H1 (cell line): ENCODE data around the gene IFT122. TPM values are rescaled to one million over a fixed set of nuclear protein-coding genes. Genes with fewer than 3 reads are reported as not detected.

Source experiments
- CTCF ChIA-PET: fragments of 300-600 bp; sonication (Branson Sonifier 250); formaldehyde crosslinking; loops from one replicate; lab custom pipeline; 2021; ENCODE audit not compliant: partially characterized antibody; lab: Charles Lee
- POLR2A ChIA-PET: fragments of 300-600 bp; sonication (Branson Sonifier 250); formaldehyde crosslinking; loops from one replicate; lab custom pipeline; 2021; ENCODE audit warnings: inconsistent platforms; ENCODE audit not compliant: partially characterized antibody; lab: Charles Lee
- DNase-seq, 2 experiments: peaks; one replicate each; pipeline versions ENCODE4 v3.0.0 to v3.0.0-alpha.2; 2010 to 2022; ENCODE audit warnings: low spot score in 2 of 2, low read depth in 1 of 2, mixed read lengths in 1 of 2
- FAIRE-seq: peaks from 2 replicates; lab custom pipeline; 2011; peaks lifted over from hg19 to GRCh38; lab: Jason Lieb, UNC
- H2AFZ ChIP-seq: 2 replicates; pipeline ENCODE4 v1.8.1; 2012; ENCODE audit warnings: low read length, inconsistent platforms
- H2AK5ac ChIP-seq: 2 replicates; pipeline ENCODE4 v1.6.1; 2013; ENCODE audit warnings: low read depth, low read length
- H2BK120ac ChIP-seq: replicated peaks from 2 replicates; pipeline ENCODE3; 2013; ENCODE audit warnings: low read depth, low read length, inconsistent platforms
- H2BK12ac ChIP-seq: 2 replicates; pipeline ENCODE4 v1.6.1; 2013; ENCODE audit warnings: low read depth, low read length
- H2BK15ac ChIP-seq: 2 replicates; pipeline ENCODE4 v1.6.1; 2013; ENCODE audit warnings: low read length
- H2BK20ac ChIP-seq: 2 replicates; pipeline ENCODE4 v1.6.1; 2013; ENCODE audit warnings: low read length
- H2BK5ac ChIP-seq: 2 replicates; pipeline ENCODE4 v1.6.1; 2013; ENCODE audit warnings: low read depth, low read length
- H3K14ac ChIP-seq: 2 replicates; pipeline ENCODE4 v1.6.1; 2013; ENCODE audit warnings: inconsistent platforms; ENCODE audit not compliant: insufficient read length
- H3K18ac ChIP-seq: 2 replicates; pipeline ENCODE4 v1.6.1; 2013; ENCODE audit warnings: low read length; ENCODE audit errors: extremely low read depth
- H3K23ac ChIP-seq: 2 replicates; pipeline ENCODE4 v1.6.1; 2013; ENCODE audit warnings: inconsistent platforms; ENCODE audit not compliant: insufficient read length
- H3K23me2 ChIP-seq: 2 replicates; pipeline ENCODE4 v1.6.1; 2013; ENCODE audit warnings: low read depth, low read length
- H3K27ac ChIP-seq: 2 replicates; pipeline ENCODE4 v1.6.1; 2011; ENCODE audit warnings: low read depth, low read length, inconsistent platforms
- H3K27me3 ChIP-seq, 4 experiments: replicated peaks in 1 of 4; 1 replicate in 1 of 4; 2 replicates in 3 of 4; pipeline versions ENCODE4 v1.6.1 to v1.8.1; 2011 to 2013; ENCODE audit warnings: low read length in 3 of 4, mild to moderate bottlenecking in 3 of 4, inconsistent platforms in 2 of 4, mixed read lengths in 2 of 4, moderate library complexity in 1 of 4; ENCODE audit not compliant: control insufficient read depth in 3 of 4, insufficient read depth in 3 of 4; ENCODE audit errors: extremely low read depth in 1 of 4
- H3K36me3 ChIP-seq, 4 experiments: 2 replicates each; pipeline versions ENCODE4 v1.6.1 to v1.8.1; 2011 to 2013; ENCODE audit warnings: mild to moderate bottlenecking in 4 of 4, low read length in 3 of 4, moderate library complexity in 2 of 4, control low read depth in 1 of 4, inconsistent platforms in 1 of 4; ENCODE audit not compliant: insufficient read depth in 4 of 4, control insufficient read depth in 2 of 4
- H3K4ac ChIP-seq: replicated peaks from 2 replicates; pipeline ENCODE3; 2013; ENCODE audit warnings: low read length, low read depth, mixed read lengths, inconsistent platforms; ENCODE audit not compliant: insufficient read length
- H3K4me1 ChIP-seq, 4 experiments: replicated peaks in 1 of 4; 1 replicate in 1 of 4; 2 replicates in 3 of 4; pipeline versions ENCODE4 v1.6.1 to v1.8.1; 2011 to 2013; ENCODE audit warnings: low read length in 3 of 4, inconsistent platforms in 2 of 4, mixed read lengths in 1 of 4; ENCODE audit not compliant: insufficient read depth in 4 of 4, control insufficient read depth in 3 of 4
- H3K4me2 ChIP-seq, 2 experiments: 2 replicates each; pipeline versions ENCODE4 v1.6.1 to v1.8.1; 2011 to 2013; ENCODE audit warnings: low read depth in 2 of 2, low read length in 2 of 2, control low read depth in 1 of 2, inconsistent platforms in 1 of 2, mild to moderate bottlenecking in 1 of 2; ENCODE audit not compliant: insufficient read depth in 1 of 2
- H3K4me3 ChIP-seq, 4 experiments: fragments of 200-600, 300-600 bp in 1 of 4; sonication (generic), shearing (Covaris generic), sonication (Bioruptor Twin) in 1 of 4; 2 replicates each; pipeline versions ENCODE4 v1.5.1 to v1.8.1; 2011 to 2016; ENCODE audit warnings: low read length in 4 of 4, low read depth in 3 of 4, control low read depth in 2 of 4, inconsistent platforms in 2 of 4, mild to moderate bottlenecking in 2 of 4, mixed read lengths in 1 of 4, moderate library complexity in 1 of 4; ENCODE audit not compliant: insufficient read depth in 2 of 4; ENCODE audit errors: extremely low read depth in 1 of 4
- H3K56ac ChIP-seq: replicated peaks from 2 replicates; pipeline ENCODE3; 2013; ENCODE audit warnings: low read depth, mild to moderate bottlenecking, mixed read lengths, low read length, inconsistent platforms; ENCODE audit not compliant: insufficient read length
- H3K79me1 ChIP-seq: 2 replicates; pipeline ENCODE4 v1.6.1; 2013; ENCODE audit warnings: low read depth, low read length, control low read depth
- H3K79me2 ChIP-seq, 2 experiments: 2 replicates each; pipeline versions ENCODE4 v1.6.1 to v1.8.1; 2012 to 2013; ENCODE audit warnings: low read length in 2 of 2, mild to moderate bottlenecking in 2 of 2, inconsistent platforms in 1 of 2; ENCODE audit not compliant: insufficient read depth in 2 of 2, control insufficient read depth in 1 of 2
- H3K9ac ChIP-seq, 4 experiments: replicated peaks in 1 of 4; 1 replicate in 1 of 4; 2 replicates in 3 of 4; pipeline versions ENCODE4 v1.6.1 to v1.8.1; 2011 to 2013; ENCODE audit warnings: low read depth in 3 of 4, low read length in 3 of 4, control low read depth in 2 of 4, mild to moderate bottlenecking in 2 of 4, moderate library complexity in 2 of 4, inconsistent platforms in 1 of 4; ENCODE audit errors: extremely low read depth in 1 of 4
- H3K9me3 ChIP-seq, 2 experiments: 2 replicates each; pipeline versions ENCODE4 v1.6.1 to v1.8.1; 2012 to 2013; ENCODE audit warnings: mild to moderate bottlenecking in 2 of 2, moderate library complexity in 2 of 2, control low read depth in 1 of 2, inconsistent platforms in 1 of 2, low read depth in 1 of 2, low read length in 1 of 2, mixed read lengths in 1 of 2; ENCODE audit not compliant: insufficient read depth in 2 of 2
- H4K20me1 ChIP-seq, 2 experiments: replicated peaks in 1 of 2; 2 replicates each; pipeline versions ENCODE3 to v1.8.1; 2011 to 2013; ENCODE audit warnings: inconsistent platforms in 2 of 2, low read length in 2 of 2, mild to moderate bottlenecking in 1 of 2; ENCODE audit not compliant: insufficient read depth in 2 of 2, control insufficient read depth in 1 of 2
- H4K5ac ChIP-seq: 2 replicates; pipeline ENCODE4 v1.6.1; 2013; ENCODE audit warnings: low read length, low read depth, mixed read lengths, inconsistent platforms; ENCODE audit not compliant: insufficient read length
- H4K8ac ChIP-seq: 2 replicates; pipeline ENCODE4 v1.8.0; 2013; ENCODE audit warnings: mild to moderate bottlenecking, moderate library complexity, low read length, inconsistent platforms; ENCODE audit not compliant: insufficient read depth; ENCODE audit errors: extremely low read depth
- H4K91ac ChIP-seq: replicated peaks from 2 replicates; pipeline ENCODE3; 2013; ENCODE audit warnings: low read length, mixed read lengths, inconsistent platforms; ENCODE audit not compliant: insufficient read length
- BACH1 ChIP-seq: IDR thresholded peaks from 2 replicates; pipeline ENCODE4 v1.6.1; 2012; ENCODE audit warnings: low read length, improper control_type of control experiment
- CBX8 ChIP-seq: fragments of 300-800, 300-1000 bp; sonication (generic); IDR thresholded peaks from 2 replicates; pipeline ENCODE4 v1.7.1; 2016; ENCODE audit warnings: low read depth, low read length, borderline replicate concordance
- CHD2 ChIP-seq: IDR thresholded peaks from 2 replicates; pipeline ENCODE4 v1.6.1; 2012; ENCODE audit warnings: low read length, improper control_type of control experiment
- EGR1 ChIP-seq: IDR thresholded peaks from 2 replicates; pipeline ENCODE4 v1.6.1; 2011; ENCODE audit warnings: low read depth, low read length, borderline replicate concordance
- EZH2 ChIP-seq: fragments of 200-600 bp; sonication (generic); IDR thresholded peaks from 2 replicates; pipeline ENCODE4 v1.7.1; 2012; ENCODE audit warnings: low read depth, mild to moderate bottlenecking, moderate library complexity, low read length, inconsistent platforms; ENCODE audit not compliant: severe bottlenecking
- GABPA ChIP-seq: IDR thresholded peaks from 2 replicates; pipeline ENCODE4 v1.6.1; 2011; ENCODE audit warnings: mild to moderate bottlenecking, low read length, moderate library complexity, borderline replicate concordance; ENCODE audit not compliant: insufficient read depth
- PHF8 ChIP-seq: fragments of 200-600 bp; sonication (generic); conservative IDR thresholded peaks from 2 replicates; pipeline ENCODE4 v1.7.1; 2012; ENCODE audit warnings: low read depth, mild to moderate bottlenecking, inconsistent platforms, low read length, moderate library complexity
- SIN3A ChIP-seq, 2 experiments: IDR thresholded peaks in 1 of 2; conservative IDR thresholded peaks in 1 of 2; 2 replicates each; pipeline ENCODE4 v1.6.1; 2011 to 2012; ENCODE audit warnings: low read length in 2 of 2, improper control_type of control experiment in 1 of 2, low read depth in 1 of 2, mild to moderate bottlenecking in 1 of 2
- TBP ChIP-seq: IDR thresholded peaks from 2 replicates; pipeline ENCODE4 v1.6.1; 2011; ENCODE audit warnings: low read depth, low read length, improper control_type of control experiment
- ZNF274 ChIP-seq: IDR thresholded peaks from 2 replicates; pipeline ENCODE4 v1.7.0; 2012; ENCODE audit warnings: low read length, borderline replicate concordance; ENCODE audit errors: extremely low read depth
- WGBS, 2 experiments: shearing (Covaris generic) in 1 of 2; methylation state at CpG; one replicate each; pipeline versions ENCODE4 v1.1.6 to v1.1.7; 2013 to 2015; ENCODE audit warnings: low lambda C conversion rate in 2 of 2, mixed read lengths in 2 of 2, inconsistent platforms in 1 of 2, low coverage in 1 of 2, missing lambda C conversion rate in 1 of 2; ENCODE audit not compliant: insufficient replicate concordance in 2 of 2, insufficient coverage in 1 of 2, insufficient read length in 1 of 2; ENCODE audit errors: extremely low coverage in 1 of 2, missing lambda C conversion rate in 1 of 2; 5-methylcytosine and 5-hydroxymethylcytosine counted together
- polyA plus RNA-seq, 7 experiments: library from polyadenylated mRNA; depleted of rRNA in 3 of 7; stranded (reverse) in 5 of 7; unstranded in 2 of 7; fragments of >200 nt in 5 of 7; fragments of 200-250 nt in 2 of 7; gene quantifications; 1 replicate in 5 of 7; 2 replicates in 1 of 7; 4 replicates in 1 of 7; pipeline versions ENCODE4 v1.2.1 to v1.2.3, GENCODE V29; 2011 to 2013; ENCODE audit warnings: missing spikeins in 2 of 7, mixed read lengths in 2 of 7
- total RNA-seq: library from RNA; stranded (reverse); fragmentation: NEBNext Ultra II Directional; extraction: Animal tissue kit (Norgen Biotek cat#: 25700); gene quantifications from 2 replicates; pipeline ENCODE4 v1.2.1, GENCODE V29; 2021

Gene IFT122
- total and polyA plus RNA-seq, 2 of the 8 experiments (the other 6 are each of a cell fraction or from before 2014, with no cell fraction given), result 23.7 to 25.1 TPM

GRCh38 chr3:129553171-129553570 lies 113.1 kb downstream of the IFT122 start:
- CTCF ChIA-PET, result interaction anchor here (0.6 to 11.3 kb wide), 9 partner anchors 9 to 398 kb away, joined by 3 to 93 read pairs (median 5); partner anchors contain the start of gene H1-8
- Histone ChIP-seq H3K4me1 (peaks cover 3 to 19% (median 10%) of the 10 kb centered on the region in 4 experiments), H3K9ac (no peak overlapping the region), H4K5ac (no peak overlapping the region), H2AFZ (no peak overlapping the region), H2BK12ac (no peak overlapping the region), H4K8ac (no peak overlapping the region), H3K79me1 (no peaks in the 10 kb centered on the region), H3K79me2 (no peaks in the 10 kb centered on the region), H3K4me3 (no peak overlapping the region), H3K9me3 (no peaks in the 10 kb centered on the region), H4K91ac (peak overlapping the region; percentile 0), H2BK120ac (no peak overlapping the region), H3K4me2 (no peak overlapping the region), H3K14ac (no peak overlapping the region), H3K27me3 (no peaks in the 10 kb centered on the region; a peak in 1 of 7 replicates), H3K27ac (no peak overlapping the region), H3K56ac (no peak overlapping the region), H2BK5ac (no peak overlapping the region), H2BK15ac (peak overlapping the region; percentile 55; the same call in 1 of the 2 replicates), H3K23ac (no peak overlapping the region), H3K36me3 (no peaks in the 10 kb centered on the region), H2AK5ac (no peak overlapping the region), H3K23me2 (no peaks in the 10 kb centered on the region; the same call in 1 of the 2 replicates), H3K18ac (peak overlapping the region; percentile 68; the same call in 1 of the 2 replicates), H4K20me1 (peaks cover 0 to 1% of the 10 kb centered on the region in 2 experiments), H3K4ac (no peak overlapping the region), H2BK20ac (no peak overlapping the region)
- DNase-seq (no peak), FAIRE-seq (no peak)
- 86% methylated on average over 6 of the region's 6 CpGs; no CpG with 5 or more reads in 1 of the 2 experiments for WGBS, 2 experiments
- POLR2A ChIA-PET, result no interaction called here
- TF ChIP-seq CBX8 (no peak), SIN3A (conservative IDR thresholded peaks at IDR 0.05 in 1 of 2, IDR thresholded peaks at IDR 0.05 in 1 of 2; ENCODE audit: low read depth in 1 of 2, low read length in 2 of 2) (no peak), BACH1 (no peak), PHF8 (no peak), ZNF274 (no peak), EZH2 (no peak), EGR1 (no peak), GABPA (no peak), CHD2 (no peak), TBP (no peak)
